ENCODE measurements around the gene ATG101. TPM values are rescaled to one million over a fixed set of nuclear protein-coding genes. Genes with fewer than 3 reads are reported as not detected.
"Not testable (repeated sequence)": the region's sequence is repeated elsewhere in the genome, so short reads cannot be mapped to it uniquely, and the experiment has no call there.

The ATG101 gene
- polyA plus RNA-seq, 1 donor (not counting 4 experiments of a cell fraction or from before 2014, with no cell fraction given), result 62.7 TPM

- dilution Hi-C loops (cut with MboI; ENCODE audit: extremely low pct_ligation_motif_present, low sequenced_read_pairs); H3K9me1 ChIP-seq (ENCODE audit: control insufficient read depth, extremely low read depth, insufficient read depth, low read length); H3K9me3 ChIP-seq (ENCODE audit: control insufficient read depth, low read depth, low read length); FAIRE-seq; H3K27me3 ChIP-seq (ENCODE audit: control insufficient read depth, extremely low read depth, insufficient read depth, low read length); DNase-seq (ENCODE audit: low read depth, low spot score); H4K20me1 ChIP-seq (ENCODE audit: control insufficient read depth, extremely low read depth, insufficient read depth, low read length); H3K79me2 ChIP-seq (ENCODE audit: control insufficient read depth, insufficient read depth, low read length); H3K4me3 ChIP-seq (ENCODE audit: control insufficient read depth in 2 of 3, extremely low read depth in 1 of 3, insufficient read depth in 2 of 3, low read depth in 1 of 3, low read length in 3 of 3); H3K36me3 ChIP-seq (ENCODE audit: control insufficient read depth in 2 of 2, extremely low read depth in 1 of 2, insufficient read depth in 2 of 2, low read length in 2 of 2): not testable (repeated sequence)
- TF ChIP-seq CTCF (optimal IDR thresholded peaks at IDR 0.05 in 1 of 3, IDR thresholded peaks at IDR 0.05 in 1 of 3, conservative IDR thresholded peaks at IDR 0.05 in 1 of 3; ENCODE audit: extremely low read depth in 1 of 3, insufficient read depth in 2 of 3, low read length in 3 of 3), result peak in 2 of 3 experiments; percentile 4 to 31
- H3K4me2 ChIP-seq (ENCODE audit: control insufficient read depth, extremely low read depth, insufficient read depth, low read depth, low read length), result peak overlapping the region; percentile 69
- H3K4me1 ChIP-seq (ENCODE audit: control insufficient read depth, extremely low read depth, insufficient read depth, low read length), result peaks cover 40% of the 10 kb centered on the region
- peak overlapping the region; percentile 28 for H3K9ac ChIP-seq (ENCODE audit: control insufficient read depth, extremely low read depth, insufficient read depth, low read length)
- H3K27ac ChIP-seq (ENCODE audit: control insufficient read depth, insufficient read depth, low read length), result peak overlapping the region; percentile 40
- peak overlapping the region; percentile 58 for H2AFZ ChIP-seq (ENCODE audit: control insufficient read depth, low read length)
Measured at GRCh38 chr12:52116222-52117125, 46.7 kb downstream of the ATG101 start.

DNA sequence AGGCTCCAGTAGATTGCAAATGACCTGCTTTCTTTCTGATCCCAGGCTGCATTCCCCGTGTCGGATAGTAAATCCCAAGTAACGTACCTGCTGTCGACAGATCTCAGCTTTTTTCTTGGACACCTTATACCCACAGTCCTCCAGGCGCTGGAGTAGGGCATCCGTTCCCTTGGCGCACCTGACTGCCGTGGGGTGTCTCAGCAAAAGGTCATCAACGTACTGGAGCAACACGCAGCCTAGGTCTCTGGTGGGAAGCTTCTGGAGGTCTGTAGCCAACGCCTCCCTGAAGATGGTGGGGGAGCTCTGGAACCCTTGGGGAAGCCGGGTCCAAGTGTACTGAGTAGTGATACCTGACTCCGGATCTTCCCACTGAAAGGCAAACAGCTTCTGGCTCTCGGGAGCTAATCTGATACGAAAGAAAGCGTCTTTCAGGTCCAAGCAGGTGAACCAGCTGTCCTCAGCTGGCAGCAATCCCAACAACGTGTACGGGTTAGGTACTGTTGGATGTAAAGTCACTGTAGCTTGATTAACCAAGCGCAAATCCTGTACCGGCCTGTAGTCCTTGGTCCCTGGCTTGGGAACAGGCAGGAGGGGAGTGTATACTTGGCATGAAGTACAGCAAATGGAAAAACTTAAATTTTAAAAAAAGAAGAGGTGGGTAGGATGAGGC is 48.2 kb downstream of the ATG101 start:
- H4K20me1 ChIP-seq (ENCODE audit: control insufficient read depth, extremely low read depth, insufficient read depth, low read length); H3K27me3 ChIP-seq (ENCODE audit: control insufficient read depth, extremely low read depth, insufficient read depth, low read length); DNase-seq (ENCODE audit: low read depth, low spot score); H3K79me2 ChIP-seq (ENCODE audit: control insufficient read depth, insufficient read depth, low read length); H3K36me3 ChIP-seq (ENCODE audit: control insufficient read depth in 2 of 2, extremely low read depth in 1 of 2, insufficient read depth in 2 of 2, low read length in 2 of 2); H3K9me1 ChIP-seq (ENCODE audit: control insufficient read depth, extremely low read depth, insufficient read depth, low read length); H3K9me3 ChIP-seq (ENCODE audit: control insufficient read depth, low read depth, low read length); H3K4me2 ChIP-seq (ENCODE audit: control insufficient read depth, extremely low read depth, insufficient read depth, low read depth, low read length); H3K4me3 ChIP-seq (ENCODE audit: control insufficient read depth in 2 of 3, extremely low read depth in 1 of 3, insufficient read depth in 2 of 3, low read depth in 1 of 3, low read length in 3 of 3); FAIRE-seq; dilution Hi-C loops (cut with MboI; ENCODE audit: extremely low pct_ligation_motif_present, low sequenced_read_pairs); H2AFZ ChIP-seq (ENCODE audit: control insufficient read depth, low read length); H3K27ac ChIP-seq (ENCODE audit: control insufficient read depth, insufficient read depth, low read length); H3K9ac ChIP-seq (ENCODE audit: control insufficient read depth, extremely low read depth, insufficient read depth, low read length): not testable (repeated sequence)
- peaks cover 44% of the 10 kb centered on the region for H3K4me1 ChIP-seq (ENCODE audit: control insufficient read depth, extremely low read depth, insufficient read depth, low read length)
